Tibial artery (tissue), 4 donors: Measurements from ENCODE around the gene SLC24A2.

Experiments
- DNase-seq, 2 donors: peaks; one replicate each; pipeline ENCODE4 v3.0.0-alpha.2; 2019
- H3K27ac ChIP-seq, 2 donors: fragments of 200-600 bp; sonication (generic) in 1 of 2; 1 replicate in 1 of 2; 2 replicates in 1 of 2; pipeline ENCODE4 v1.5.1; 2018 to 2019; ENCODE audit warnings: mild to moderate bottlenecking in 1 of 2
- H3K27me3 ChIP-seq, 2 donors: fragments of 200-600 bp; sonication (generic) in 1 of 2; one replicate each; pipeline versions ENCODE4 v1.5.1 to v1.6.0; 2016 to 2019
- H3K36me3 ChIP-seq, 3 donors: fragments of 200-600 bp; sonication (generic) in 2 of 3; one replicate each; pipeline ENCODE4 v1.5.1; 2016 to 2019; ENCODE audit warnings: mild to moderate bottlenecking in 2 of 3
- H3K4me1 ChIP-seq, 4 donors: fragments of 200-600 bp; sonication (generic) in 2 of 4; 1 replicate in 3 of 4; 2 replicates in 1 of 4; pipeline ENCODE4 v1.5.1; 2016 to 2019
- H3K4me3 ChIP-seq, 2 donors: fragments of 200-600 bp; sonication (generic) in 1 of 2; 1 replicate in 1 of 2; 2 replicates in 1 of 2; pipeline ENCODE4 v1.5.1; 2018 to 2019; ENCODE audit warnings: mild to moderate bottlenecking in 2 of 2
- H3K9me3 ChIP-seq, 3 donors: fragments of 200-600 bp; sonication (generic) in 1 of 3; one replicate each; pipeline ENCODE4 v1.5.1; 2016 to 2019
- intact Hi-C: fragments of 100-400 bp; cut with DNase I; formaldehyde crosslinking; loops from one replicate; pipeline ENCODE4 v1.15.0; 2023; ENCODE audit warnings: low total_unique reads
- TF ChIP-seq, protein P1 (sequence below), 2 experiments: fragments of 200-600 bp in 1 of 2; fragments of 450-650 bp in 1 of 2; IDR thresholded peaks; one replicate each; pipeline ENCODE4 v1.5.1; 2017 to 2019; ENCODE audit warnings: antibody characterized with exemption in 2 of 2, mild to moderate bottlenecking in 1 of 2, moderate library complexity in 1 of 2

The SLC24A2 gene

DNA sequence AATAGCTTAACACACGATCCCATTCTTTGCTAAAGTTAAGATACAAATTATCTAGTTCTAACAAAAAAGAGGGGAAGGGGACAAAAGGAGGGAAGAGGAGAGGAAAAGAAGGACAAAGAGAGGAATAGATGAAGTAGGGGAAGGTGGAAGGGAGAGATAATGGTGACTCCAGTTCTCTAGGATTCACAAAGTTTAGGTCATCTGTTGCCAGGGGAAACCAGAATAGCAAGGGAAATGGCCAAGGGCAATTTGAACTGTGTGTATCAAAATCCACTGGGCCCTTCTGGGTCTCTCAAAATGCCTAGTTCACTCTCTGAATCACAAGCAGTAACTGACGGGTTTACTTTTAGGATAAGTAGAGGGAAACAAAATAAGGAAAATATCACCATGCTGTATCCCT lies 7.6 kb downstream of the SLC24A2 start:
- intact Hi-C loops: no loop called here
- Histone ChIP-seq H3K9me3 (no peaks in the 10 kb centered on the region), H3K4me1 (no peaks in the 10 kb centered on the region), H3K27me3 (no peaks in the 10 kb centered on the region), H3K27ac (no peak overlapping the region), H3K4me3 (no peak overlapping the region), H3K36me3 (no peaks in the 10 kb centered on the region)
- TF ChIP-seq, protein P1, sequence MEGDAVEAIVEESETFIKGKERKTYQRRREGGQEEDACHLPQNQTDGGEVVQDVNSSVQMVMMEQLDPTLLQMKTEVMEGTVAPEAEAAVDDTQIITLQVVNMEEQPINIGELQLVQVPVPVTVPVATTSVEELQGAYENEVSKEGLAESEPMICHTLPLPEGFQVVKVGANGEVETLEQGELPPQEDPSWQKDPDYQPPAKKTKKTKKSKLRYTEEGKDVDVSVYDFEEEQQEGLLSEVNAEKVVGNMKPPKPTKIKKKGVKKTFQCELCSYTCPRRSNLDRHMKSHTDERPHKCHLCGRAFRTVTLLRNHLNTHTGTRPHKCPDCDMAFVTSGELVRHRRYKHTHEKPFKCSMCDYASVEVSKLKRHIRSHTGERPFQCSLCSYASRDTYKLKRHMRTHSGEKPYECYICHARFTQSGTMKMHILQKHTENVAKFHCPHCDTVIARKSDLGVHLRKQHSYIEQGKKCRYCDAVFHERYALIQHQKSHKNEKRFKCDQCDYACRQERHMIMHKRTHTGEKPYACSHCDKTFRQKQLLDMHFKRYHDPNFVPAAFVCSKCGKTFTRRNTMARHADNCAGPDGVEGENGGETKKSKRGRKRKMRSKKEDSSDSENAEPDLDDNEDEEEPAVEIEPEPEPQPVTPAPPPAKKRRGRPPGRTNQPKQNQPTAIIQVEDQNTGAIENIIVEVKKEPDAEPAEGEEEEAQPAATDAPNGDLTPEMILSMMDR (IDR thresholded peaks at IDR 0.05): no peak
- no peak for DNase-seq

DNA sequence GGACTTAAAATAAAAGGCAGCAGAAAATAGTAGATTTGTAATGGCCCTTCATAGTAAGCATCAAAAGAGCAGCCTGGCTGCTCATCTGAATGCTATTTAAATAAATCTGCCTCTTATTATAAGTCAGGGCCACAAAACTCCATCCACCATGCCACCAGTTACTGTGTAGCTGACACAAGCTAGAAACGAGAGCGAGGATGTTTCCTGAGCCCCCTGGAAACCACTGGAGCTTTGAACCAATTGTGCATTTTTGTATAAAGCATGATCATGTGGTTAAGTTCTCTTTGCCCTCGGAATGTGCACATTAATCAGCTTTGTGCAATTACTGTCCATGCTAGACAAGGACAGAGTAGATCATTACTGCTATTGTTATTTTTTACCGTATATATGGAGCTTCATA lies 17.4 kb downstream of the SLC24A2 start:
- Histone ChIP-seq H3K9me3 (peaks cover 0 to 8% (median 4%) of the 10 kb centered on the region in 3 donors), H3K4me3 (no peak overlapping the region), H3K27ac (no peak overlapping the region), H3K36me3 (no peaks in the 10 kb centered on the region), H3K27me3 (no peaks in the 10 kb centered on the region), H3K4me1 (no peaks in the 10 kb centered on the region)
- intact Hi-C loops: no loop called here
- TF ChIP-seq, protein P1 (IDR thresholded peaks at IDR 0.05): no peak
- DNase-seq: no peak

DNA sequence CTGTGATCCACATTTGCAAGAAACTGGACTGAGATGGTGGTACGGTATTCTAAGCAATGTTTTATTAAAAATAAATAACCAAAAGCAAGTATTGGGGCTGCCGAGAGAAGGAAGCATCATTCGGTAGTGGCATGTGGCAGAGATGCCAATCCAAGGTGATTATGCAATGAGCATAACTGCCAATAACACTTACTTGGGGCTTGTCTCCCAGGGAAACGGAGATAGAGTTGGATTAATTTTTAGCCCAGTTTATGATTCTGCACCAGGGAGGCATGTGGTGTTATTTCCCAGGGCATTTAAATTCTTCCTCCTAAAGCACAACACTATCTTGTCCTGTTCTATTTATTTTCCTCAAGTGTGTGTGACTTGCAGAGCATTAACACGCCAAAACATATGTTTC lies 17.9 kb downstream of the SLC24A2 start:
- no peaks in the 10 kb centered on the region for H3K36me3 ChIP-seq
- no peak overlapping the region for H3K27ac ChIP-seq
- intact Hi-C loops: no loop called here
- H3K4me1 ChIP-seq: no peaks in the 10 kb centered on the region
- TF ChIP-seq, protein P1 (IDR thresholded peaks at IDR 0.05): no peak
- no peak for DNase-seq
- no peak overlapping the region for H3K4me3 ChIP-seq
- no peaks in the 10 kb centered on the region for H3K27me3 ChIP-seq
- peaks cover 0 to 13% (median 4%) of the 10 kb centered on the region in 3 donors for H3K9me3 ChIP-seq

DNA sequence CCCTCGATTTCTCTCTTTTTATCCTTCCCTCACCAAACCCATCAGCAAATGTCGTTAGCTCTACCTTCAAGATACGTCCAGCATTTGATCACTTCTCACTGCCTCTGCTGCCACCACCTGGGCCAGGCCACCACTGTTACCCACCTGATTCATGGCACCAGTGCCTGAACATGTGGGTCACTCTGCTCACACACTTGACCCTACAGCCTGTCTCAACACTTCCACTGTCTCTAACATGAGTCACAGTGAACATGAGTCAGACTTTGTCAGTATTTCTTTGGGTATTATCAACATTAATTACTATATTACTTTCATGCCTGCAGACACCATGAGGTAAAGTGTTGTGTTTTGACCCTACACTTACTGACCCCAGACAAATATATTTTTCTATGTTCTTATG lies 19.6 kb downstream of the SLC24A2 start:
- Histone ChIP-seq H3K27ac (no peak overlapping the region), H3K9me3 (peaks cover 0 to 15% (median 13%) of the 10 kb centered on the region in 3 donors), H3K27me3 (no peaks in the 10 kb centered on the region), H3K4me3 (no peak overlapping the region), H3K4me1 (no peaks in the 10 kb centered on the region), H3K36me3 (no peaks in the 10 kb centered on the region)
- TF ChIP-seq, protein P1 (IDR thresholded peaks at IDR 0.05): no peak
- intact Hi-C loops: no loop called here
- DNase-seq: no peak

DNA sequence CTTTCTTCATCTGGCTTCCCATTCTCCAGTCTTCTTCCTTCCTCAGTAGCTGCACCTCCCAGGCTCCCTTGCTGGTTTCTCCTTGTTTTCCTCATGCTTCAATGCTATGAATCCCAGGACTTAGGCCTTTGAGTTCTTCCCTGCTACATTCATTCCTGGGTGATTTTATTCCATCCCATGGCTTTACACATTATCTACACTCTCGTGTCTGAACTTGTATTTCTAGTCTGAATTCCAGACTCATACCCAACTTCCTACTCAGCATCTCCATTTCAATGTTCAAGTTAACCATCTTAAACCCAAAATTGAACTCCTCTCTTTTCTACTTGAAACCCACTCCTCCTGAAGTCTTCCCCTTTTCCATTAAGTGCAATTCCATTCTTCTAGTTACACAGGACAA lies 20.0 kb downstream of the SLC24A2 start:
- H3K4me3 ChIP-seq: no peak overlapping the region
- DNase-seq: no peak
- no peaks in the 10 kb centered on the region for H3K27me3 ChIP-seq
- H3K27ac ChIP-seq: no peak overlapping the region
- TF ChIP-seq, protein P1 (IDR thresholded peaks at IDR 0.05): no peak
- no peaks in the 10 kb centered on the region for H3K36me3 ChIP-seq
- H3K4me1 ChIP-seq: no peaks in the 10 kb centered on the region
- peaks cover 0 to 15% (median 13%) of the 10 kb centered on the region in 3 donors for H3K9me3 ChIP-seq
- intact Hi-C loops: no loop called here

GRCh38 chr9:19759066-19759465 lies 29.8 kb downstream of the SLC24A2 start:
- Histone ChIP-seq H3K4me1 (no peaks in the 10 kb centered on the region), H3K27me3 (no peaks in the 10 kb centered on the region), H3K9me3 (no peaks in the 10 kb centered on the region), H3K36me3 (no peaks in the 10 kb centered on the region), H3K4me3 (no peak overlapping the region), H3K27ac (no peak overlapping the region)
- intact Hi-C loops: no loop called here
- TF ChIP-seq, protein P1 (IDR thresholded peaks at IDR 0.05): no peak
- no peak for DNase-seq
